Measurements from ENCODE around the gene SPATA3.

GRCh38 chr2:230960026-230960425 lies 35.9 kb upstream of the SPATA3 start:
- TF ChIP-seq CTCF (conservative IDR thresholded peaks at IDR 0.05; ENCODE audit: low read depth in 2 of 2) (no peak), POLR2AphosphoS5 (IDR thresholded peaks at IDR 0.05; ENCODE audit: low read depth) (no peak), STAT1 (IDR thresholded peaks at IDR 0.05; ENCODE audit: unreplicated experiment) (no peak), CREB1 (CRISPR knock-in tag; IDR thresholded peaks at IDR 0.05; ENCODE audit: low read depth) (no peak), REST (IDR thresholded peaks at IDR 0.05; ENCODE audit: unreplicated experiment) (no peak), EZH2phosphoT487 (IDR thresholded peaks at IDR 0.05; ENCODE audit: unreplicated experiment) (no peak)
